ENCODE data around the gene JMJD7.

JMJD7 gene

GRCh38 chr15:41865490-41866055, 37.7 kb downstream of the JMJD7 start:
- Histone ChIP-seq H3K4me1 (ENCODE audit: insufficient read depth, low read length) (no peaks in the 10 kb centered on the region), H3K9ac (ENCODE audit: low read depth, low read length) (no peak overlapping the region), H3K36me3 (ENCODE audit: insufficient read depth, low read length) (no peaks in the 10 kb centered on the region), H3K9me3 (ENCODE audit: control insufficient read depth, insufficient read depth, low read length) (no peaks in the 10 kb centered on the region)

GRCh38 chr15:41866263-41866703, 38.4 kb downstream of the JMJD7 start:
- no peak overlapping the region for H3K9ac ChIP-seq (ENCODE audit: low read depth, low read length)
- no peaks in the 10 kb centered on the region for H3K4me1 ChIP-seq (ENCODE audit: insufficient read depth, low read length)
- no peaks in the 10 kb centered on the region for H3K36me3 ChIP-seq (ENCODE audit: insufficient read depth, low read length)
- no peaks in the 10 kb centered on the region for H3K9me3 ChIP-seq (ENCODE audit: control insufficient read depth, insufficient read depth, low read length)

GRCh38 chr15:41866872-41867579, 39.1 kb downstream of the JMJD7 start:
- no peak overlapping the region for H3K9ac ChIP-seq (ENCODE audit: low read depth, low read length)
- H3K9me3 ChIP-seq (ENCODE audit: control insufficient read depth, insufficient read depth, low read length) = no peaks in the 10 kb centered on the region
- no peaks in the 10 kb centered on the region for H3K4me1 ChIP-seq (ENCODE audit: insufficient read depth, low read length)
- no peaks in the 10 kb centered on the region for H3K36me3 ChIP-seq (ENCODE audit: insufficient read depth, low read length)

- Histone ChIP-seq H3K9ac (ENCODE audit: low read depth, low read length) (no peak overlapping the region), H3K36me3 (ENCODE audit: insufficient read depth, low read length) (no peaks in the 10 kb centered on the region), H3K9me3 (ENCODE audit: control insufficient read depth, insufficient read depth, low read length) (no peaks in the 10 kb centered on the region), H3K4me1 (ENCODE audit: insufficient read depth, low read length) (no peaks in the 10 kb centered on the region)
Observed at GRCh38 chr15:41868321-41868720, 40.4 kb downstream of the JMJD7 start.

- H3K9ac ChIP-seq (ENCODE audit: low read depth, low read length) = no peak overlapping the region
- H3K4me1 ChIP-seq (ENCODE audit: insufficient read depth, low read length) = no peaks in the 10 kb centered on the region
- no peaks in the 10 kb centered on the region for H3K36me3 ChIP-seq (ENCODE audit: insufficient read depth, low read length)
- H3K9me3 ChIP-seq (ENCODE audit: control insufficient read depth, insufficient read depth, low read length) = no peaks in the 10 kb centered on the region
Observed at GRCh38 chr15:41869770-41870688, 42.1 kb downstream of the JMJD7 start.

- H3K4me1 ChIP-seq (ENCODE audit: insufficient read depth, low read length) = no peaks in the 10 kb centered on the region
- no peak overlapping the region for H3K9ac ChIP-seq (ENCODE audit: low read depth, low read length)
- no peaks in the 10 kb centered on the region for H3K9me3 ChIP-seq (ENCODE audit: control insufficient read depth, insufficient read depth, low read length)
- no peaks in the 10 kb centered on the region for H3K36me3 ChIP-seq (ENCODE audit: insufficient read depth, low read length)
Observed at GRCh38 chr15:41870689-41871081, 42.8 kb downstream of the JMJD7 start.

- no peak overlapping the region for H3K9ac ChIP-seq (ENCODE audit: low read depth, low read length)
Observed at GRCh38 chr15:41871175-41871905, 43.4 kb downstream of the JMJD7 start.

GRCh38 chr15:41872166-41872747, 44.4 kb downstream of the JMJD7 start:
- no peaks in the 10 kb centered on the region for H3K4me1 ChIP-seq (ENCODE audit: insufficient read depth, low read length)
- H3K36me3 ChIP-seq (ENCODE audit: insufficient read depth, low read length) = no peaks in the 10 kb centered on the region
- H3K9ac ChIP-seq (ENCODE audit: low read depth, low read length) = no peak overlapping the region
- H3K9me3 ChIP-seq (ENCODE audit: control insufficient read depth, insufficient read depth, low read length) = no peaks in the 10 kb centered on the region

More at GRCh38 chr15:41871175-41871905, 43.4 kb downstream of the JMJD7 start:
- no peaks in the 10 kb centered on the region for H3K9me3 ChIP-seq (ENCODE audit: control insufficient read depth, insufficient read depth, low read length)
- H3K36me3 ChIP-seq (ENCODE audit: insufficient read depth, low read length) = no peaks in the 10 kb centered on the region
- H3K4me1 ChIP-seq (ENCODE audit: insufficient read depth, low read length) = no peaks in the 10 kb centered on the region

GRCh38 chr15:41873711-41874110, 45.8 kb downstream of the JMJD7 start:
- no peaks in the 10 kb centered on the region for H3K4me1 ChIP-seq (ENCODE audit: insufficient read depth, low read length)
- no peaks in the 10 kb centered on the region for H3K9me3 ChIP-seq (ENCODE audit: control insufficient read depth, insufficient read depth, low read length)
- H3K36me3 ChIP-seq (ENCODE audit: insufficient read depth, low read length) = no peaks in the 10 kb centered on the region
- H3K9ac ChIP-seq (ENCODE audit: low read depth, low read length) = no peak overlapping the region

- Histone ChIP-seq H3K9ac (ENCODE audit: low read depth, low read length) (no peak overlapping the region), H3K9me3 (ENCODE audit: control insufficient read depth, insufficient read depth, low read length) (no peaks in the 10 kb centered on the region), H3K4me1 (ENCODE audit: insufficient read depth, low read length) (no peaks in the 10 kb centered on the region), H3K36me3 (ENCODE audit: insufficient read depth, low read length) (no peaks in the 10 kb centered on the region)
Observed at GRCh38 chr15:41874736-41875135, 46.8 kb downstream of the JMJD7 start.

- Histone ChIP-seq H3K9me3 (ENCODE audit: control insufficient read depth, insufficient read depth, low read length) (no peaks in the 10 kb centered on the region), H3K9ac (ENCODE audit: low read depth, low read length) (no peak overlapping the region), H3K4me1 (ENCODE audit: insufficient read depth, low read length) (no peaks in the 10 kb centered on the region), H3K36me3 (ENCODE audit: insufficient read depth, low read length) (no peaks in the 10 kb centered on the region)
Observed at GRCh38 chr15:41876007-41876406, 48.1 kb downstream of the JMJD7 start.

GRCh38 chr15:41876689-41877088, 48.8 kb downstream of the JMJD7 start:
- Histone ChIP-seq H3K4me1 (ENCODE audit: insufficient read depth, low read length) (no peaks in the 10 kb centered on the region), H3K9me3 (ENCODE audit: control insufficient read depth, insufficient read depth, low read length) (no peaks in the 10 kb centered on the region), H3K36me3 (ENCODE audit: insufficient read depth, low read length) (no peaks in the 10 kb centered on the region), H3K9ac (ENCODE audit: low read depth, low read length) (no peak overlapping the region)

- Histone ChIP-seq H3K9me3 (ENCODE audit: control insufficient read depth, insufficient read depth, low read length) (no peaks in the 10 kb centered on the region), H3K9ac (ENCODE audit: low read depth, low read length) (no peak overlapping the region), H3K36me3 (ENCODE audit: insufficient read depth, low read length) (no peaks in the 10 kb centered on the region), H3K4me1 (ENCODE audit: insufficient read depth, low read length) (peaks cover 1% of the 10 kb centered on the region; the same call in 1 of the 2 replicates)
Observed at GRCh38 chr15:41877631-41878354, 49.9 kb downstream of the JMJD7 start.

Data from ES-I3 (cell line).